ENCODE measurements around the gene ABCA2. TPM values are rescaled to one million over a fixed set of nuclear protein-coding genes. Genes with fewer than 3 reads are reported as not detected.

ABCA2 gene
- total RNA-seq, 1 experiment from 2014 or later = 22.4 TPM

DNA sequence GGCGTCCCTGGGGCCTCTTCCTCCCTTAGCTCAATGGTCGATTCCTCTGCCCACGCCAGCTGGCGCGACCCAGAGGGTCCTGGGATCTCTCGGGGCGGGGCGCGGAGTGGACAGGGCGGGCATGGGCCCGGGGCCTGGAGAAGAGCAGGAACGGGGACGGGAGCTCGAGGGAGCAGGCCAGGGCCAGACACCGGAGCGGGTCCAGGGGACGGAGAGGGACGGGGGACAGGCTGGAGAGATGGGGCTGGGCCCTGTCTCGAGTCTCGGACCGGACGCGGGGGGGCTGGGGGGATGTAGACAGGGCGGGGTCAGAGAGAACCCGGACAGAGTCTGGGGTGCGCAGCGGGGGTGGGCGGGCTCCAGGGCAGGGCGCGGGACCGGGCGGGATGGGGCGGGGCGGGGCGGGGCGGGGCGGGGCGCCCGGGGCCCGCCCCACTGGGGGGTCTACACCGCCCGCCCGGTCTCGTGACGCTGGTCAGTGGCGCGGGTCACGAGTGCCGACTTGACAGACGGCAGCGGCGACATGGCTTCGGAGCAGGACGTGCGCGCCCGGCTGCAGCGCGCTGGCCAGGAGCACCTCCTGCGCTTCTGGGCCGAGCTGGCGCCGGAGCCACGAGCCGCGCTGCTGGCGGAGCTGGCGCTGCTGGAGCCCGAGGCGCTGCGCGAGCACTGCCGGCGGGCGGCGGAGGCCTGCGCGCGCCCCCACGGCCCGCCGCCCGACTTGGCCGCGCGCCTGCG lies 49.1 kb upstream of the ABCA2 start, which contains the start of gene UAP1L1:
Gene UAP1L1, plus strand, starts transcription at position 508 of the 738 bp plus-strand sequence. Its CDS starts 16 bp downstream, at position 524.
- Histone ChIP-seq H4K20me1 (ENCODE audit: control insufficient read depth, insufficient read depth, insufficient read length) (peaks cover 3% of the 10 kb centered on the region), H3K23me2 (ENCODE audit: insufficient read length, low read depth, low read length, poor library complexity, severe bottlenecking) (peaks cover 17% of the 10 kb centered on the region), H3K79me1 (ENCODE audit: insufficient read depth, low read depth, low read length, poor library complexity, severe bottlenecking) (no peaks in the 10 kb centered on the region), H3K23ac (ENCODE audit: insufficient read length, low read depth, low read length) (no peak within 1 kb of the TSS), H2BK12ac (ENCODE audit: insufficient read length, low read depth, low read length) (no peak within 1 kb of the TSS), H3K4me1 (ENCODE audit: insufficient read depth, low read length) (peaks cover 3% of the 10 kb centered on the region; the same call in 1 of the 2 replicates), H3K79me2 (ENCODE audit: insufficient read depth, low read length) (no peaks in the 10 kb centered on the region), H3T11ph (ENCODE audit: low read length) (no peak within 1 kb of the TSS), H4K8ac (replicated peaks; ENCODE audit: insufficient read length, low read depth, low read length) (no peak within 1 kb of the TSS), H2AFZ (ENCODE audit: low read length) (no peak within 1 kb of the TSS), H2BK20ac (ENCODE audit: low read depth, low read length, poor library complexity, severe bottlenecking) (no peak within 1 kb of the TSS), H3K4ac (ENCODE audit: low read depth, low read length) (no peak within 1 kb of the TSS), H3K4me2 (ENCODE audit: insufficient read depth, insufficient read length, low read length) (peak within 1 kb of the TSS; percentile 77), H4K5ac (ENCODE audit: insufficient read length, low read depth, low read length) (no peak within 1 kb of the TSS), H2AK5ac (ENCODE audit: insufficient read length, low read length) (no peak within 1 kb of the TSS), H3K9me3 (ENCODE audit: control insufficient read depth, low read depth, low read length) (no peaks in the 10 kb centered on the region), H3K14ac (ENCODE audit: insufficient read depth, low read length) (no peak within 1 kb of the TSS), H3K27ac (ENCODE audit: insufficient read length, low read depth, low read length) (no peak within 1 kb of the TSS), H4K91ac (ENCODE audit: insufficient read length, low read depth, low read length) (no peak within 1 kb of the TSS), H3K9ac (ENCODE audit: extremely low read depth, insufficient read length, low read length) (no peak within 1 kb of the TSS), H3K56ac (ENCODE audit: insufficient read length, low read depth, low read length) (no peak within 1 kb of the TSS), H2BK5ac (ENCODE audit: insufficient read length, low read length) (no peak within 1 kb of the TSS), H3K18ac (ENCODE audit: insufficient read length, low read depth, low read length) (no peak within 1 kb of the TSS), H2BK15ac (ENCODE audit: low read depth, low read length) (no peak within 1 kb of the TSS), H2BK120ac (ENCODE audit: low read depth, low read length, poor library complexity, severe bottlenecking) (no peak within 1 kb of the TSS), H3K27me3 (ENCODE audit: insufficient read depth, low read length) (peaks cover 7% of the 10 kb centered on the region; the same call in 1 of the 2 replicates)
- Mint-ChIP-seq H3K27ac (no peak within 1 kb of the TSS), H3K4me3 (peak within 1 kb of the TSS; percentile 60 to 76), H3K27me3 (ENCODE audit: low read depth) (peaks cover 48% of the 10 kb centered on the region), H3K36me3 (ENCODE audit: insufficient read depth in 1 of 3, low read depth in 3 of 3) (no peaks in the 10 kb centered on the region; a peak in 1 of 7 replicates), H3K9me3 (no peaks in the 10 kb centered on the region; a peak in 1 of 5 replicates), H3K4me1 (peaks cover 11 to 22% of the 10 kb centered on the region in 2 experiments)
- TF ChIP-seq, protein P1, sequence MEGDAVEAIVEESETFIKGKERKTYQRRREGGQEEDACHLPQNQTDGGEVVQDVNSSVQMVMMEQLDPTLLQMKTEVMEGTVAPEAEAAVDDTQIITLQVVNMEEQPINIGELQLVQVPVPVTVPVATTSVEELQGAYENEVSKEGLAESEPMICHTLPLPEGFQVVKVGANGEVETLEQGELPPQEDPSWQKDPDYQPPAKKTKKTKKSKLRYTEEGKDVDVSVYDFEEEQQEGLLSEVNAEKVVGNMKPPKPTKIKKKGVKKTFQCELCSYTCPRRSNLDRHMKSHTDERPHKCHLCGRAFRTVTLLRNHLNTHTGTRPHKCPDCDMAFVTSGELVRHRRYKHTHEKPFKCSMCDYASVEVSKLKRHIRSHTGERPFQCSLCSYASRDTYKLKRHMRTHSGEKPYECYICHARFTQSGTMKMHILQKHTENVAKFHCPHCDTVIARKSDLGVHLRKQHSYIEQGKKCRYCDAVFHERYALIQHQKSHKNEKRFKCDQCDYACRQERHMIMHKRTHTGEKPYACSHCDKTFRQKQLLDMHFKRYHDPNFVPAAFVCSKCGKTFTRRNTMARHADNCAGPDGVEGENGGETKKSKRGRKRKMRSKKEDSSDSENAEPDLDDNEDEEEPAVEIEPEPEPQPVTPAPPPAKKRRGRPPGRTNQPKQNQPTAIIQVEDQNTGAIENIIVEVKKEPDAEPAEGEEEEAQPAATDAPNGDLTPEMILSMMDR (conservative IDR thresholded peaks at IDR 0.05) = no peak
- DNase-seq = peak; percentile 72
- no CpG with 5 or more reads among the region's 87 CpGs for WGBS (ENCODE audit: extremely low coverage, insufficient read length, low lambda C conversion rate)

Data from H9 (cell line).